H9 (cell line): ENCODE data around the gene KCNH2. TPM values are rescaled to one million over a fixed set of nuclear protein-coding genes. Genes with fewer than 3 reads are reported as not detected.
A peak's percentile ranks its signal among the peaks of the same experiment; 100 is the strongest.

Experiments
- DNase-seq: peaks from one replicate; pipeline ENCODE4 v3.0.0-alpha.2; 2017
- H2AFZ ChIP-seq: one replicate; pipeline ENCODE4 v1.6.1; 2013; ENCODE audit warnings: mild to moderate bottlenecking, low read length, control low read depth, moderate library complexity
- H2AK5ac ChIP-seq: 2 replicates; pipeline ENCODE4 v1.6.1; 2013; ENCODE audit warnings: low read length, control low read depth, mixed read lengths; ENCODE audit not compliant: insufficient read length
- H2BK120ac ChIP-seq: one replicate; pipeline ENCODE4 v1.6.1; 2013; ENCODE audit warnings: low read depth, mild to moderate bottlenecking, low read length, control low read depth, inconsistent platforms; ENCODE audit not compliant: poor library complexity, severe bottlenecking
- H2BK12ac ChIP-seq: 2 replicates; pipeline ENCODE4 v1.6.1; 2013; ENCODE audit warnings: low read length, control low read depth, mixed read lengths, low read depth; ENCODE audit not compliant: insufficient read length
- H2BK15ac ChIP-seq: 2 replicates; pipeline ENCODE4 v1.6.1; 2013; ENCODE audit warnings: low read depth, low read length, control low read depth
- H2BK20ac ChIP-seq: one replicate; pipeline ENCODE4 v1.6.1; 2013; ENCODE audit warnings: low read depth, mild to moderate bottlenecking, low read length, control low read depth, inconsistent platforms; ENCODE audit not compliant: poor library complexity, severe bottlenecking
- H2BK5ac ChIP-seq: 2 replicates; pipeline ENCODE4 v1.6.1; 2013; ENCODE audit warnings: low read length, control low read depth, mixed read lengths; ENCODE audit not compliant: insufficient read length
- H3K14ac ChIP-seq: 2 replicates; pipeline ENCODE4 v1.6.1; 2013; ENCODE audit warnings: low read length, control low read depth; ENCODE audit not compliant: insufficient read depth
- H3K18ac ChIP-seq: 2 replicates; pipeline ENCODE4 v1.6.1; 2013; ENCODE audit warnings: low read depth, mild to moderate bottlenecking, mixed read lengths, low read length, control low read depth; ENCODE audit not compliant: insufficient read length
- H3K23ac ChIP-seq: 2 replicates; pipeline ENCODE4 v1.6.1; 2013; ENCODE audit warnings: low read length, control low read depth, mixed read lengths, low read depth; ENCODE audit not compliant: insufficient read length
- H3K23me2 ChIP-seq: 2 replicates; pipeline ENCODE4 v1.6.1; 2013; ENCODE audit warnings: low read depth, mild to moderate bottlenecking, mixed read lengths, low read length, control low read depth; ENCODE audit not compliant: insufficient read length, poor library complexity, severe bottlenecking
- H3K27ac ChIP-seq: 2 replicates; pipeline ENCODE4 v1.5.1; 2013; ENCODE audit warnings: low read length, control low read depth, mixed read lengths, low read depth; ENCODE audit not compliant: insufficient read length
- H3K27me3 ChIP-seq: 2 replicates; pipeline ENCODE4 v1.6.1; 2013; ENCODE audit warnings: low read length, control low read depth, inconsistent platforms; ENCODE audit not compliant: insufficient read depth
- H3K4ac ChIP-seq: 2 replicates; pipeline ENCODE4 v1.6.1; 2013; ENCODE audit warnings: low read depth, mild to moderate bottlenecking, control low read depth, inconsistent platforms, low read length, moderate library complexity
- H3K4me1 ChIP-seq: 2 replicates; pipeline ENCODE4 v1.6.1; 2013; ENCODE audit warnings: low read length, control low read depth, inconsistent platforms; ENCODE audit not compliant: insufficient read depth
- H3K4me2 ChIP-seq: 2 replicates; pipeline ENCODE4 v1.6.1; 2013; ENCODE audit warnings: low read length, control low read depth, mixed read lengths; ENCODE audit not compliant: insufficient read length, insufficient read depth
- H3K56ac ChIP-seq: 2 replicates; pipeline ENCODE4 v1.6.1; 2013; ENCODE audit warnings: low read depth, mild to moderate bottlenecking, mixed read lengths, low read length, control low read depth; ENCODE audit not compliant: insufficient read length
- H3K79me1 ChIP-seq: 2 replicates; pipeline ENCODE4 v1.6.1; 2013; ENCODE audit warnings: low read depth, mild to moderate bottlenecking, moderate library complexity, low read length, control low read depth, inconsistent platforms; ENCODE audit not compliant: insufficient read depth, poor library complexity, severe bottlenecking
- H3K79me2 ChIP-seq: 2 replicates; pipeline ENCODE4 v1.6.1; 2013; ENCODE audit warnings: low read length, control low read depth, inconsistent platforms; ENCODE audit not compliant: insufficient read depth
- H3K9ac ChIP-seq: 2 replicates; pipeline ENCODE4 v1.6.1; 2013; ENCODE audit warnings: low read length, control low read depth, mixed read lengths; ENCODE audit not compliant: insufficient read length; ENCODE audit errors: extremely low read depth
- H3K9me3 ChIP-seq: one replicate; pipeline ENCODE4 v1.6.1; 2013; ENCODE audit warnings: low read depth, low read length, inconsistent platforms; ENCODE audit not compliant: control insufficient read depth
- H3T11ph ChIP-seq: one replicate; pipeline ENCODE4 v1.6.1; 2013; ENCODE audit warnings: mild to moderate bottlenecking, low read length, control low read depth, inconsistent platforms
- H4K20me1 ChIP-seq: one replicate; pipeline ENCODE4 v1.6.1; 2013; ENCODE audit not compliant: control insufficient read depth, insufficient read length, insufficient read depth
- H4K5ac ChIP-seq: 2 replicates; pipeline ENCODE4 v1.6.1; 2013; ENCODE audit warnings: low read depth, mild to moderate bottlenecking, mixed read lengths, low read length, control low read depth; ENCODE audit not compliant: insufficient read length
- H4K8ac ChIP-seq: replicated peaks from 2 replicates; pipeline ENCODE4 v1.6.1; 2013; ENCODE audit warnings: low read length, control low read depth, mixed read lengths, low read depth; ENCODE audit not compliant: insufficient read length
- H4K91ac ChIP-seq: 2 replicates; pipeline ENCODE4 v1.6.1; 2013; ENCODE audit warnings: low read depth, mild to moderate bottlenecking, moderate library complexity, mixed read lengths, low read length, control low read depth; ENCODE audit not compliant: insufficient read length
- H3K27ac Mint-ChIP-seq, 3 experiments: 2 replicates in 2 of 3; 3 replicates in 1 of 3; pipeline ENCODE4 v1.8.0; 2020 to 2021; ENCODE audit warnings: mixed read lengths in 3 of 3, mild to moderate bottlenecking in 1 of 3, moderate library complexity in 1 of 3
- H3K27me3 Mint-ChIP-seq: 2 replicates; pipeline ENCODE4 v1.8.0; 2021; ENCODE audit warnings: low read depth, mild to moderate bottlenecking, moderate library complexity, mixed read lengths
- H3K36me3 Mint-ChIP-seq, 3 experiments: 2 replicates in 2 of 3; 3 replicates in 1 of 3; pipeline ENCODE4 v1.8.0; 2020 to 2021; ENCODE audit warnings: low read depth in 3 of 3, mixed read lengths in 3 of 3; ENCODE audit not compliant: insufficient read depth in 1 of 3
- H3K4me1 Mint-ChIP-seq, 2 experiments: 2 replicates each; pipeline ENCODE4 v1.8.0; 2020; ENCODE audit warnings: mixed read lengths in 2 of 2
- H3K4me3 Mint-ChIP-seq, 2 experiments: 2 replicates in 1 of 2; 3 replicates in 1 of 2; pipeline ENCODE4 v1.8.0; 2020 to 2021; ENCODE audit warnings: mild to moderate bottlenecking in 2 of 2, mixed read lengths in 2 of 2, moderate library complexity in 1 of 2
- H3K9me3 Mint-ChIP-seq, 2 experiments: 2 replicates in 1 of 2; 3 replicates in 1 of 2; pipeline ENCODE4 v1.8.0; 2020; ENCODE audit warnings: mild to moderate bottlenecking in 2 of 2, mixed read lengths in 2 of 2, moderate library complexity in 1 of 2
- WGBS: extraction: QIAGEN DNeasy Blood & Tissue Kit; methylation state at CpG from one replicate; pipeline ENCODE4 v1.1.7; 2013; ENCODE audit warnings: missing lambda C conversion rate, low lambda C conversion rate, mixed read lengths; ENCODE audit not compliant: insufficient read length; ENCODE audit errors: extremely low coverage; 5-methylcytosine and 5-hydroxymethylcytosine counted together
- total RNA-seq: library from RNA; stranded (reverse); gene quantifications from 2 replicates; pipeline ENCODE4 v1.2.1, GENCODE V29; 2021
- TF ChIP-seq, protein P1 (sequence below): fragments of 200-600 bp; sonication (generic); conservative IDR thresholded peaks from 3 replicates; pipeline ENCODE4 v1.8.0; 2021; ENCODE audit warnings: antibody characterized with exemption, mild to moderate bottlenecking

KCNH2 gene
- total RNA-seq, 1 experiment from 2014 or later = 4.5 TPM

DNA sequence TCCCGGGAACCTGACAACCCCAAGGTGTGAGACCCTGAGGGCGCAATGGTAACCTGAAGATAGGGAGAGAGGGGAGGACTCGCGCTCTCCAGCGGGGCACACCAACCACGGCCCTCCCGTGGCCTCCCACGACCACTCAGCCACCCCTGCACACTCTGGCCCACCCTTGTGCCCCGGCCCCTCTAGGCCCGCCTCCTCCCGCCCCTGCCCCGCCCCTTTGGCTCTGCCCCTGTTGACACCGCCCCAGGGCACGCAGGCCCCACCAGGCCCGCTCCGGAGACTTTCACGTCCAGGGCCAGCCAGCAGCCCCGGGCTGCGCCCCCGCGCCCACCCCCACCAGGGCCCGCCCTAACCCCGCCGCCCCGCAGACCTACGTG lies 35.2 kb upstream of the KCNH2 start:
- peaks cover 4 to 6% (median 6%) of the 10 kb centered on the region in 3 experiments; a peak in 6 of 7 replicates for H3K36me3 Mint-ChIP-seq
- Histone ChIP-seq H3K56ac (no peak overlapping the region), H2AFZ (no peak overlapping the region), H3K79me1 (no peaks in the 10 kb centered on the region), H3T11ph (no peak overlapping the region), H3K14ac (peak overlapping the region; percentile 80), H4K8ac (no peak overlapping the region), H3K4ac (no peak overlapping the region), H2BK15ac (no peak overlapping the region), H2BK12ac (no peak overlapping the region), H4K91ac (no peak overlapping the region), H4K20me1 (no peaks in the 10 kb centered on the region), H3K4me2 (peak overlapping the region; percentile 25), H3K23me2 (peaks cover 7% of the 10 kb centered on the region), H4K5ac (no peak overlapping the region), H3K23ac (no peak overlapping the region), H3K18ac (peak overlapping the region; percentile 60), H2AK5ac (no peak overlapping the region), H3K79me2 (no peaks in the 10 kb centered on the region), H3K27ac (no peak overlapping the region), H3K27me3 (no peaks in the 10 kb centered on the region; the same call in 1 of the 2 replicates), H3K4me1 (peaks cover 4% of the 10 kb centered on the region; the same call in 1 of the 2 replicates), H3K9ac (no peak overlapping the region), H2BK20ac (no peak overlapping the region), H3K9me3 (no peaks in the 10 kb centered on the region), H2BK5ac (no peak overlapping the region), H2BK120ac (no peak overlapping the region)
- H3K4me3 Mint-ChIP-seq = peak overlapping the region; percentile 63 to 74
- peaks cover 0 to 2% of the 10 kb centered on the region in 2 experiments; a peak in 2 of 5 replicates for H3K9me3 Mint-ChIP-seq
- peaks cover 59% of the 10 kb centered on the region for H3K27me3 Mint-ChIP-seq
- DNase-seq = peak; percentile 43
- TF ChIP-seq, protein P1, sequence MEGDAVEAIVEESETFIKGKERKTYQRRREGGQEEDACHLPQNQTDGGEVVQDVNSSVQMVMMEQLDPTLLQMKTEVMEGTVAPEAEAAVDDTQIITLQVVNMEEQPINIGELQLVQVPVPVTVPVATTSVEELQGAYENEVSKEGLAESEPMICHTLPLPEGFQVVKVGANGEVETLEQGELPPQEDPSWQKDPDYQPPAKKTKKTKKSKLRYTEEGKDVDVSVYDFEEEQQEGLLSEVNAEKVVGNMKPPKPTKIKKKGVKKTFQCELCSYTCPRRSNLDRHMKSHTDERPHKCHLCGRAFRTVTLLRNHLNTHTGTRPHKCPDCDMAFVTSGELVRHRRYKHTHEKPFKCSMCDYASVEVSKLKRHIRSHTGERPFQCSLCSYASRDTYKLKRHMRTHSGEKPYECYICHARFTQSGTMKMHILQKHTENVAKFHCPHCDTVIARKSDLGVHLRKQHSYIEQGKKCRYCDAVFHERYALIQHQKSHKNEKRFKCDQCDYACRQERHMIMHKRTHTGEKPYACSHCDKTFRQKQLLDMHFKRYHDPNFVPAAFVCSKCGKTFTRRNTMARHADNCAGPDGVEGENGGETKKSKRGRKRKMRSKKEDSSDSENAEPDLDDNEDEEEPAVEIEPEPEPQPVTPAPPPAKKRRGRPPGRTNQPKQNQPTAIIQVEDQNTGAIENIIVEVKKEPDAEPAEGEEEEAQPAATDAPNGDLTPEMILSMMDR = no peak
- WGBS = no CpG with 5 or more reads among the region's 26 CpGs
- no peak overlapping the region for H3K27ac Mint-ChIP-seq
- peaks cover 27 to 53% of the 10 kb centered on the region in 2 experiments for H3K4me1 Mint-ChIP-seq
